Stimulated activated CD4-positive, alpha-beta T cell treated with anti-CD3 and anti-CD28 coated beads, Interleukin-2, amount 100 ng/mL, for 24 hours (primary cell): ENCODE data around the gene C11orf65.

Experiments
- DNase-seq, 2 donors: peaks; one replicate each; pipeline ENCODE4 v3.0.0-alpha.2; 2020

The C11orf65 gene

GRCh38 chr11:108467091-108467823 is at the start of gene C11orf65:
TSS of gene C11orf65 (minus strand) at chr11:108467529. CDS start at chr11:108461559, 5,970 bp downstream.
- peak; percentile 95 for DNase-seq

GRCh38 chr11:108516125-108516524 is 48.8 kb upstream of the C11orf65 start:
- no peak for DNase-seq

GRCh38 chr11:108512708-108513107 is 45.4 kb upstream of the C11orf65 start:
- no peak for DNase-seq

GRCh38 chr11:108511851-108512474 is 44.6 kb upstream of the C11orf65 start:
- no peak for DNase-seq

- no peak for DNase-seq
These were observed 41.6 kb upstream of the C11orf65 start for GRCh38 chr11:108508653-108509593.

- DNase-seq = no peak
These were observed 34.1 kb upstream of the C11orf65 start for GRCh38 chr11:108501396-108501795.

- DNase-seq = no peak
These were observed 33.4 kb upstream of the C11orf65 start for GRCh38 chr11:108500721-108501120.

GRCh38 chr11:108500169-108500568 is 32.8 kb upstream of the C11orf65 start:
- DNase-seq = no peak

GRCh38 chr11:108498816-108499408 is 31.6 kb upstream of the C11orf65 start:
- no peak for DNase-seq

GRCh38 chr11:108498046-108498815 is 30.9 kb upstream of the C11orf65 start, which contains the start of gene POGLUT3:
TSS of gene POGLUT3 (minus strand) at chr11:108498384. CDS start at chr11:108498366, 18 bp downstream.
- peak; percentile 36 to 59 for DNase-seq

- peak; percentile 71 to 74 for DNase-seq
These were observed 30.2 kb upstream of the C11orf65 start for GRCh38 chr11:108497317-108498045.

- no peak for DNase-seq
These were observed 29.4 kb upstream of the C11orf65 start for GRCh38 chr11:108496643-108497256.

- DNase-seq = no peak
These were observed 28.0 kb upstream of the C11orf65 start for GRCh38 chr11:108495326-108495725.

- no peak for DNase-seq
These were observed 26.9 kb upstream of the C11orf65 start for GRCh38 chr11:108494182-108494581.

GRCh38 chr11:108491936-108492335 is 24.6 kb upstream of the C11orf65 start:
- DNase-seq = no peak

GRCh38 chr11:108486828-108487227 is 19.5 kb upstream of the C11orf65 start:
- no peak for DNase-seq

- no peak for DNase-seq
These were observed 19.0 kb upstream of the C11orf65 start for GRCh38 chr11:108486331-108486730.

- no peak for DNase-seq
These were observed 15.8 kb upstream of the C11orf65 start for GRCh38 chr11:108483163-108483562.

GRCh38 chr11:108474664-108475463 is 7.5 kb upstream of the C11orf65 start:
- DNase-seq = no peak

- DNase-seq = no peak
These were observed 5.4 kb upstream of the C11orf65 start for GRCh38 chr11:108472681-108473080.
